Measurements from ENCODE around the gene CCDC97.
A peak's percentile ranks its signal among the peaks of the same experiment; 100 is the strongest.

DNA sequence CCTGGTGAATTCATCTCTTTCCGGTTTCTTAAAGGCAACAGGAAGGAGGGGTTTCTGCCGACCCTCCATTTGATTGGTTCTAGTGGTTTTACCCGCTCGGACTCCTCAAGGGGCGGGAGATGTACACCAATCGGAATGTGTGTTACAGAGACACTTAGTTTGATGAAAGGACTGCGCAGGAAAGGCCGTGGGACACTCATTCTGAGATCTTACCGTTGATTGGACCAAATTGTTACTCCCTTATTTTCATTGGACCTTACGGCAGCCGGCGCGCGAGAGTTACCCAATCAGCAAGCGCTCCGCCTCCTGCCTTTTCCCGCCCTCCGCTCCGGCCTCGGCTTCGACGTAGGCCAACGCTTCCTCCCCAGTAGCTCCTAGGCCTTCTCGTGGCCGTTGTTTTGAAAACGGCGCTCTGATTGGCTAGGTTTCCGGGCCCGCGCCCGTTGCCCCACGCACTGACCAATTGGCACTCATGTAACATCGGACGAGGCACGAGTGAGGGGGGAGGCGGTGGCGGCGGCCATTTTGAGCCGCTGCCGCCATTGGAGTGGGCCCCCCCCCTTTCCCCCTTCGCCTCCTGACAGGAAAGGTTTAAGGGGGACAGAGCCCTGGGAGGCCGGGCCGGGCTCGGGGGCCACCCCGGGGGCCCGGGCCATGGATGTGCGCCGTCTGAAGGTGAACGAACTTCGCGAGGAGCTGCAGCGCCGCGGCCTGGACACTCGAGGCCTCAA, 46.0 kb upstream of the CCDC97 start, which contains the start of gene HNRNPUL1:
- TF ChIP-seq, protein P1, sequence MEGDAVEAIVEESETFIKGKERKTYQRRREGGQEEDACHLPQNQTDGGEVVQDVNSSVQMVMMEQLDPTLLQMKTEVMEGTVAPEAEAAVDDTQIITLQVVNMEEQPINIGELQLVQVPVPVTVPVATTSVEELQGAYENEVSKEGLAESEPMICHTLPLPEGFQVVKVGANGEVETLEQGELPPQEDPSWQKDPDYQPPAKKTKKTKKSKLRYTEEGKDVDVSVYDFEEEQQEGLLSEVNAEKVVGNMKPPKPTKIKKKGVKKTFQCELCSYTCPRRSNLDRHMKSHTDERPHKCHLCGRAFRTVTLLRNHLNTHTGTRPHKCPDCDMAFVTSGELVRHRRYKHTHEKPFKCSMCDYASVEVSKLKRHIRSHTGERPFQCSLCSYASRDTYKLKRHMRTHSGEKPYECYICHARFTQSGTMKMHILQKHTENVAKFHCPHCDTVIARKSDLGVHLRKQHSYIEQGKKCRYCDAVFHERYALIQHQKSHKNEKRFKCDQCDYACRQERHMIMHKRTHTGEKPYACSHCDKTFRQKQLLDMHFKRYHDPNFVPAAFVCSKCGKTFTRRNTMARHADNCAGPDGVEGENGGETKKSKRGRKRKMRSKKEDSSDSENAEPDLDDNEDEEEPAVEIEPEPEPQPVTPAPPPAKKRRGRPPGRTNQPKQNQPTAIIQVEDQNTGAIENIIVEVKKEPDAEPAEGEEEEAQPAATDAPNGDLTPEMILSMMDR (IDR thresholded peaks at IDR 0.05; ENCODE audit: low read depth, low read length) = peak; percentile 44
- no peak for TF ChIP-seq EZH2phosphoT487 (IDR thresholded peaks at IDR 0.05; ENCODE audit: low read depth)

All from OCI-LY3 (cell line).